ENCODE results near the gene ATP5F1B. TPM values are rescaled to one million over a fixed set of nuclear protein-coding genes. Genes with fewer than 3 reads are reported as not detected.

ATP5F1B gene
- total and polyA plus RNA-seq, 2 donors from 2014 or later: 568 to 1,584 TPM

- H3K4me1 ChIP-seq (ENCODE audit: control insufficient read depth in 2 of 3, insufficient read depth in 2 of 3, low read depth in 1 of 3, low read length in 3 of 3): no peaks in the 10 kb centered on the region
- H3K36me3 ChIP-seq (ENCODE audit: control insufficient read depth in 2 of 3, insufficient read depth in 3 of 3, low read length in 3 of 3): peaks cover 30 to 85% (median 65%) of the 10 kb centered on the region in 3 donors
- FAIRE-seq: no peak
- no peak overlapping the region for H3K4me3 ChIP-seq (ENCODE audit: low read length in 3 of 3)
- H3K27me3 ChIP-seq (ENCODE audit: control insufficient read depth, insufficient read depth, low read length): no peaks in the 10 kb centered on the region
- no peaks in the 10 kb centered on the region for H3K9me3 ChIP-seq (ENCODE audit: control insufficient read depth in 2 of 3, insufficient read depth in 1 of 3, low read length in 3 of 3)
- no peak for TF ChIP-seq CTCF (IDR thresholded peaks at IDR 0.05; ENCODE audit: borderline replicate concordance, extremely low read depth, insufficient read depth)
- H3K27ac ChIP-seq (ENCODE audit: low read depth in 2 of 2, low read length in 2 of 2): no peak overlapping the region
- no peak overlapping the region for H3K9ac ChIP-seq (ENCODE audit: low read length in 3 of 3)
- DNase-seq: no peak
- intact Hi-C loops (cut with DNase I): no loop called here
Observed at GRCh38 chr12:56604355-56604754, 41.4 kb downstream of the ATP5F1B start.

GRCh38 chr12:56602239-56602638, 43.5 kb downstream of the ATP5F1B start:
- H3K36me3 ChIP-seq (ENCODE audit: control insufficient read depth in 2 of 3, insufficient read depth in 3 of 3, low read length in 3 of 3): peaks cover 30 to 96% (median 74%) of the 10 kb centered on the region in 3 donors
- no peak for TF ChIP-seq CTCF (IDR thresholded peaks at IDR 0.05; ENCODE audit: borderline replicate concordance, extremely low read depth, insufficient read depth)
- H3K9me3 ChIP-seq (ENCODE audit: control insufficient read depth in 2 of 3, insufficient read depth in 1 of 3, low read length in 3 of 3): no peaks in the 10 kb centered on the region
- DNase-seq: no peak
- FAIRE-seq: no peak
- intact Hi-C loops (cut with DNase I): no loop called here
- no peak overlapping the region for H3K27ac ChIP-seq (ENCODE audit: low read depth in 2 of 2, low read length in 2 of 2)
- no peak overlapping the region for H3K9ac ChIP-seq (ENCODE audit: low read length in 3 of 3)
- H3K4me1 ChIP-seq (ENCODE audit: control insufficient read depth in 2 of 3, insufficient read depth in 2 of 3, low read depth in 1 of 3, low read length in 3 of 3): no peaks in the 10 kb centered on the region
- no peaks in the 10 kb centered on the region for H3K27me3 ChIP-seq (ENCODE audit: control insufficient read depth, insufficient read depth, low read length)
- no peak overlapping the region for H3K4me3 ChIP-seq (ENCODE audit: low read length in 3 of 3)

- Histone ChIP-seq H3K27ac (ENCODE audit: low read depth in 2 of 2, low read length in 2 of 2) (no peak overlapping the region), H3K4me3 (ENCODE audit: low read length in 3 of 3) (no peak overlapping the region), H3K9me3 (ENCODE audit: control insufficient read depth in 2 of 3, insufficient read depth in 1 of 3, low read length in 3 of 3) (no peaks in the 10 kb centered on the region), H3K36me3 (ENCODE audit: control insufficient read depth in 2 of 3, insufficient read depth in 3 of 3, low read length in 3 of 3) (peaks cover 27 to 94% (median 69%) of the 10 kb centered on the region in 3 donors), H3K4me1 (ENCODE audit: control insufficient read depth in 2 of 3, insufficient read depth in 2 of 3, low read depth in 1 of 3, low read length in 3 of 3) (no peaks in the 10 kb centered on the region), H3K9ac (ENCODE audit: low read length in 3 of 3) (no peak overlapping the region), H3K27me3 (ENCODE audit: control insufficient read depth, insufficient read depth, low read length) (no peaks in the 10 kb centered on the region)
- no peak for TF ChIP-seq CTCF (IDR thresholded peaks at IDR 0.05; ENCODE audit: borderline replicate concordance, extremely low read depth, insufficient read depth)
- intact Hi-C loops (cut with DNase I): no loop called here
- DNase-seq: no peak
- no peak for FAIRE-seq
Observed at GRCh38 chr12:56601503-56601902, 44.3 kb downstream of the ATP5F1B start.

- TF ChIP-seq CTCF (IDR thresholded peaks at IDR 0.05; ENCODE audit: borderline replicate concordance, extremely low read depth, insufficient read depth): no peak
- no peak overlapping the region for H3K27ac ChIP-seq (ENCODE audit: low read depth in 2 of 2, low read length in 2 of 2)
- no peak for FAIRE-seq
Observed at GRCh38 chr12:56600753-56601152, 45.0 kb downstream of the ATP5F1B start.

More at GRCh38 chr12:56600753-56601152, 45.0 kb downstream of the ATP5F1B start:
- Histone ChIP-seq H3K4me3 (ENCODE audit: low read length in 3 of 3) (no peak overlapping the region), H3K36me3 (ENCODE audit: control insufficient read depth in 2 of 3, insufficient read depth in 3 of 3, low read length in 3 of 3) (peaks cover 24 to 86% (median 62%) of the 10 kb centered on the region in 3 donors), H3K4me1 (ENCODE audit: control insufficient read depth in 2 of 3, insufficient read depth in 2 of 3, low read depth in 1 of 3, low read length in 3 of 3) (no peaks in the 10 kb centered on the region), H3K27me3 (ENCODE audit: control insufficient read depth, insufficient read depth, low read length) (no peaks in the 10 kb centered on the region), H3K9me3 (ENCODE audit: control insufficient read depth in 2 of 3, insufficient read depth in 1 of 3, low read length in 3 of 3) (no peaks in the 10 kb centered on the region), H3K9ac (ENCODE audit: low read length in 3 of 3) (no peak overlapping the region)
- DNase-seq: no peak
- intact Hi-C loops (cut with DNase I): no loop called here

All from kidney (tissue), 14 donors.